Osteocyte (in vitro differentiated cells): ENCODE data around the gene FAM217A. TPM values are rescaled to one million over a fixed set of nuclear protein-coding genes. Genes with fewer than 3 reads are reported as not detected.

Source experiments
- total RNA-seq: library from RNA; stranded (reverse); gene quantifications from 2 replicates; pipeline ENCODE4 v1.2.1, GENCODE V29; 2021

Gene FAM217A
- total RNA-seq, 1 donor from 2014 or later, result not detected

Other genes starting within 250 kb of the FAM217A start
- 0.37 and 0.70 TPM in 2 replicates for gene FAM50B, start 229.8 kb downstream of the FAM217A start, total RNA-seq
- gene ECI2, start 56.4 kb upstream of the FAM217A start, total RNA-seq, result 34.5 and 37.8 TPM in 2 replicates